HG03521 (cell line): Measurements from ENCODE around the gene ZNF608.
A peak's percentile ranks its signal among the peaks of the same experiment; 100 is the strongest.

Experiments used
- ATAC-seq: cut with Tn5 transposase; IDR thresholded peaks from one replicate; pipeline ENCODE4 v1.9.1; 2021; ENCODE audit warnings: mild to moderate bottlenecking, moderate library complexity; ENCODE audit not compliant: unreplicated experiment

ZNF608 gene

DNA sequence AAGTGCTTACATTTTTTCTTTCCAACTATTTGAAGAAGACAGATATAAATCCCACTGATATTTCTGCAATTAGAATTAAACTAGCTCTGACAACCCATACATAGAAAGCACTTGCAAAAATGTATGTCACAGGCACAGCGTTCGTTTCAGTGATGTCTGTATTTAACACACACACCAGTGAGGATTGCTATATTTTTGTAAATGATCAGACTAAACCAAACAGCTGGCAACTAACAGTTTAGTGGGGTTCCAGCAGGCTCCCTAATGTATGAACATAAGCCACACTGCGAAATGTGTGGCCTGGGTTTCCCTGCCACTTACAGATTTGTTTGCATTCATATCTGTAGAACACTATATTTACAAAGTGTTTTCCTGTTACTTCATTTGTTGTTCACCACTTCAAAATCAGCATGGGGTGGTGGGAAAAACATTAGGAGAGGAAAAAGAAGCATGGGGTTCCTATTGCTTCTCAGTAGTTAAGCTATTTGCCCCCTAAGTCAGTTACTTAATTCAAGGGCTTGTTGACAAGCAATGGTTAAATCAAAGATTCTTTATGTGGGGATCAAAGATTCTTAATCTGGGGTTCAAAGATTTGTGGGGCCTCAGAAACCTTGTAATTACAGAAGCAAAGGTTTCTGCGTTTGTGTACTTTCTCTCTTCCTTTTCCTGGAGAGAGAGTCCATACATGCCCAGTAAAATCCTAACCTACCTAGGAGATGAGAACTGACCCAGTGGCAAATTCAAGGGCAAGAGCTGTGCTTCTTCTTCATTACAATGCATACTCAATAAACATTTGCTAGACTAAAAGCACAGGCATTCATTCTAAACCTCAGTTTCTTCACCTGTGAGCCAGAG is 27.1 kb downstream of the ZNF608 start:
- ATAC-seq, result no peak

DNA sequence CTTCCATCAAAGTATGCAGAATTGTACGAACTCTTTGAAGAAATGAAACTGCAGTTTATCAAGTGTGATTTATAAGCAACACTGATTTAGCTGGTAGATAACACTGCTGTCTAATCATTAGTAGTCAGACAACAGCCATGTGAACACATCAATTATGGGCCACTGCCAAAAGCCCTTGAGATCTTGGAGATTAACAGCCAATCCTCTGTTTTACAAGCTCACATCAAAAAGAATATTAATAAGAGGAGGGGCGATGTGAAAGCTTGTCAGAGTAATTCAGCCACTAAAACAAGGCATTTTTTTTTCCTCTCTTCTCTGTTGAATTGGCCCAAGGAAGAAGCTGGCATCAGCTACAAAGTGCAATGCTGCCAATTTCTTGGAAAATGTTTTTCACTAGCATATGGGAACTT is 28.1 kb downstream of the ZNF608 start:
- no peak for ATAC-seq

DNA sequence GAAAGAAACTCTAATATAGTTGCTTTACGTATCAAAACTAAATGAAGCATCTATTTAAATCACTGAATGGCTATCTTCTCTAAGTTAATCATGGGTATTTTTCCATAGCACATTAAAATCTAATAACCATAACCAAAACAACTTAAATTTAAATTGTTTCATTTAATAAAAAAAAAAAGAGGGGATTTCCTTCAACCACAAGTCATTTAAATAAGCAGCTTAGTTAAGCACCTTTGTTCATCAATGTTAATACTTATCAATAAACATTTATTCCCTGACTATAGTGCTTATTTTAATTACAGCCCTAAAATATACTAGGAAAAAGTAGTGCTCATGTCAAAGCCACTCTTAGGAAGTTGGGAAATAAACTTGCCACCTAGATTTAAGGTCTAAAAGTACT is 30.3 kb downstream of the ZNF608 start:
- no peak for ATAC-seq

DNA sequence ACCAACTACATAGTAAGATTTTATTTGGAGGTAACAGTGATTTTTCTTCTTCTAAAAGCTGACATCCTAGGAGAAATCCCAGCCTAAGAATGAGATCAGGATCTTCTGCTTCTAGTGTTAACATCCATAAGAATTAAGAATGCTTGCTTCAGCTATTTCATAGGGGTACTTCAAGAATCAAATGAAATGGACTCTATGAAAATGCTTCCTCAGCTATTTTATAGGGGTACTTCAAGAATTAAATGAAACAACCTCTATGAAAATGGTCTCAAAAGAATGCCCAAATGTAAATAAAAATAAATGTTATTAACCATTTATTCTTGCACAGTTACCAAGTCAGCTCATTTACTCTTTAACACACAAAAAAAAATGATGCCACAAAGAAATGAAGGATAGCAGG is 31.5 kb downstream of the ZNF608 start:
- no peak for ATAC-seq

DNA sequence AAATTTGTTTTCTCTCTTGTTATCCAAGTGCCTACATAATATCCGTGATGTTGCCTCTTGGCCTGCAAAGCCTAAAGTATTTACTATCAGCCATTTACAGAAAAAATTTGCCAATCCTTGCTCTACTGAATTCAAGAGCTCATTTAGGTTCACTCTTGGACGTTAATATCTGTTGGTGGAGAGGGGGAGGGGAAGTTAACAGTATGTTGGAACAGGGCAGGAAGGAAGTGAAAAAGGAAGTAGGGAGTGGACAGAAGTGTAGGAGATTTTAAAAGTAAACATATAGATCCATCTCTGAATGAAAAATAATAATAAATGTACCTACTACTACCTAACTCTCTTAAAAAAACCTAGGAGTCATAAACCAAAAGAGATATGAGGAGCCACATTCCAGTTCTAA is 32.8 kb downstream of the ZNF608 start:
- ATAC-seq, result no peak

DNA sequence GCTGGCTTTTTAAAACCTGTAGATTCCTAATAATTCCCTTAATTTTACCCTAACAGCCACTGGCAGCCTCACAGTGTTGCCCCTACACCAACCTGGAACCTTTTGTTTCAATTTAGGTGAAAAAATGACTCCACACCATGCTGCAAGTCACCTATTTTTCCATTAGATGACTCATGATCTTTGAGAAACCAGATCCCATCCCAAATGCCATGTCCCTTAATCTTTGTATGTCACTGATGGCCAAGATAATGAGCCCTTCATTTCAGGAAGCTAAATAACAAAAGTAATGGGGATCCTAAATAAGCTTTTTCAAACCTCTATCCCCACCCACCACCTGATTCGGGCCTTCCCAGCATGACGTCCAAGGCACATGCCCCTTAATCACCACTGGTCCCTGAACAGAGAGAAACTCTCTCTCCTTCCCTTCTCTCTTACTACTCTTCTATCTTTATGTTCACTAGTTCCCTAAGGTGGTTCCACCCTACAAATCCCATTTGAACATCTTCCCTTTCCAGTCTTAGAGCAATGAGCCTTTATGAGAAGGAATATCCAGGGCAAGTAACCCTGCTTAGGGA is 33.6 kb downstream of the ZNF608 start:
- ATAC-seq, result no peak

DNA sequence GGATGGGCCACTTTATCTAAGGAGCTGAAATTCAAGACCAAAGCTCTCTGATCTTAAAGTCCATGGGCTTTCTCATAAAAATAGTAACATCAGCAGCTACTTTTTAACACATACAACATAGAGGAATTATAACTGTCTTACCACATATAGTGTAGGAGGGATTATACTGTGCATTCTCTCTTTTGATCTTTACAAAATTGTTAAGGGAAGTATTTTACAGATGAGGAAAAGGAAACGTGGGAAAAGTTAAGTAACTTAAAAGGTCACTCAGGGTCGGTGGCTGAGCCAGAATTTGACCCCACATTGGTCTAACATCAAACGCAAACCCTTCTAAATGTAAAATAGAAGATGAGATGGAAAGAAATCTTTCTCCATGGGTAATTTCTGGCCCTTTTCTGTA is 38.4 kb downstream of the ZNF608 start:
- ATAC-seq, result no peak

DNA sequence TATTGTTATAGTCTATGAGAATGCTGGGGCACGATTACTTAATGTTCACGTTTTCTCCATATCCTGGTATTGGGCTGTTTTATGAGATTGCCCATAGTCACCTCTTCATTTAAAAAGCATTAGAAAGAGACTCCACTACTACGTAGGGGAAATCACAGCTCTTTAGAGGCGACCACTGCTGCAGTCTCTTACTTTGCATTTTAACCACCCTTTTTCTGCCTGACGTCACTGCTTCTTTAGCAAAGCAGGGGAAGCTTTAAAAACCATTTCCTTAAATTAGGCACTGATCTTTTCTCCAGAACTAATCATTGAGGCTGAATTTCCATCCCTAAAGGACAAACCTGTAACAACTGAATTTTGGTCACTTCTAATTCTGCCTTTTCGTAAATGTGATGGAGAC is 38.9 kb downstream of the ZNF608 start:
- peak; percentile 35 for ATAC-seq

DNA sequence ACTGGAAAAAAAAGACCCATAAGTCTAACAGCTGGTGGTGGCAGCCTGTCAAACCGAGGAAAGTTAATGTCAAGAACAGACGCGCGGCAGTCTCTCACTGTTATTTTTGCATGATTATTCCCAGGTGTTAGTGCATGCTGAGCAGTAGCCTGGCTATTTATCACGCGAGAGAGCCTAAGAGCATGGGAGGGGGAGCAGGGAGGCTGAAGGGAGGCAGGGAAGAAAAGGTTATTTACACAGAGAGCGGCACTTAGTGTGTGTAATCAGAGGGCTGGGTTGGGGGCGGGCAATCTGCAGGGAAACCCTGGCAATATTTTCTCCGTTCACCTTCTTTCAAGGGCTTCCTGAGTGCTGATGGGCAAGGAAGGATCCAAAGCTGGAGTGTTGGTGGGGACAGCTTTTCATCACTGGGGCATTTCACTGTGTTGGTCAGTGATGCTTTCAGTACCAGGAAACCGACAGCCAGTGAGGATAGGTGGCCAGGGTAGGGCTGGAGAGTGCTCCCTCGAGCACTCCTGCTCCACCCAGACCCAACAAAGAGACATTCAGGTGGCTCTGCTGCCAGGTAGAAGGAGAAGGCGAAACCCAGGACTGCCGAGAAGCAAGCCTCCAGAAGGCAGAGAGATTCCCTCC is 39.6 kb downstream of the ZNF608 start:
- no peak for ATAC-seq

DNA sequence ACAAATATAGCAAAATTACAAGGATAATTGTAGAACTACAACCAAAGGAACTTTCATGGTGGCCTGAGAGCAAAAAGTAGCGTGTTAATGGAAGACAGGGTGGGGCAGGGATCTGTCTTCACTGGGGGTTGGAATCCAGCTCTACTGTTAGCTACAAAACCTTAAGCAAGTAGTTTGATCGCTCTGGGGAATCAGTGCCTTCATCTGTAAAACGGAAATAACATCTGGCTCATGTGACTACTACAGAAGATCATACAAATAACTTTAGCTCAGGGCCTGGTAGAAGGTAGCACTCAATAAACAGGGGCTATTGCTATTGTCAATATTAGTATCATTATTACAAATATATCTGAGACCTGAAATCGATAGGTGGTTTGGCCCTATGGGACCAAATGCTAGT is 40.4 kb downstream of the ZNF608 start:
- ATAC-seq, result no peak

DNA sequence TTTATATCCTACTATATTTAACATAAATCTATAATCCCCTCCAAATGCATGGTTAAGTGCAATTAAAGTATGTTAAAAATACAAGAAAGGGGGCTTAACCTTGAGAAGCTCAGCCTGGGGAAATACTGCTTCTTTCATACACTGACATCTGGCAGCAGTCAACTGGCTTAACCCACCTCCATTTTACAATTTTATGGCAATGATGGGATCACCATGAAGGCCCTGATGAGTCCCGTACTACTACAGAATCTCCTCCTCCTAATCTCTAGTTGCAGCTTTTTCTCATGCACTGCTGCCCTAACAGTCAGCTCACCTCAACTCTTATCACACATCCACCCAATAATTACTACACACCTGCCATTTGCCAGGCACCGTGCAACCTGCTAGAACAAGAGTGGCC is 40.9 kb downstream of the ZNF608 start:
- no peak for ATAC-seq

DNA sequence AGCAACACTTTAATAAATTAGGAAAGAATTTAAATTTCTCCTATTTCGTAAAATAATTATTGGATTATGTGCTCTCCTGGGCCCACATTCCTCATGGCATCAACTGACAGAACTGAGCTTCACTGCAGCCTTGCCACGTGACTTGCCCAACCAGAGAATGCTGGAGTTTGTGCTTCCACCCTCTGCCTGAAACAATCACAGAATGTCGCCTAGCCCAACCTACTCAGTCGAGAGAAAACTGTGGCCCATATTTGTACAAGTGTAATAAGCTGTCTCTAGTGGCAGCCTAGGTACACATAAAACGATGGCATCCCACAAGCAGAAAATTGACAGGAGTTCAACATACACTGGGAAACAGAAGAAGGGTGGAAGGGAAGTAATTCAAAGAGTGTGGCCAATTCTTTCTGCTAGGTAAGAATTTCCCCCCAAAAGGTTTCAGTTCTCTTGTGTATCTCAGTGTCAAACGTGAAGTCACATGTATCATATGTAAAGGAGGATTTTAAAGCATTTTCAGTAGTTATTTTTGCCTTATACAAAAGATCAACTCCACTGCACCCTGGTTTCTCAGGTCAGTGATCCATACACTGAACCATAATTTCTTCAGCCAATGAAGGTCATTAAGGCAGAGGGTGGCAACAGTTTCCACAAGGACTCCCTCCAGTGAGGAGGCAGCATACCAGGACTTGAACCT is 41.7 kb downstream of the ZNF608 start:
- ATAC-seq, result peak; percentile 73

DNA sequence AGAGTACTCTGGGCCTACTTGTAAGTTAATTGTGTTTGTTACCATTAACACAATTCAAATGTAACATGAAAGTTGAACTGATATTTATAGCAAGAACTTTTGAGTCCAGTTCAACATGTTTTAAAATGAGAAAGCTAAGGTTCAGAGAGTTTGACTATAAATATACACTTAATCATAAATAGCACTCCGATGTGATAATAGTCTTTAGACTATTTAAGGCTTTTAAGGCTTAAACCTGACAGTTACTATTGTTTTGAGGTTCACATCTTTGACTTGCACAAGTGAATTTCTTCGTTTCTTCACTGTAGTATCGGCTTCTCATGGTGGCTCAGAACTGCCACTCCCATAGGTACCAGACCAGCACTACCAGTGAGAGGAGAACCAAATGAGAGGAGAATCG is 42.4 kb downstream of the ZNF608 start:
- no peak for ATAC-seq

DNA sequence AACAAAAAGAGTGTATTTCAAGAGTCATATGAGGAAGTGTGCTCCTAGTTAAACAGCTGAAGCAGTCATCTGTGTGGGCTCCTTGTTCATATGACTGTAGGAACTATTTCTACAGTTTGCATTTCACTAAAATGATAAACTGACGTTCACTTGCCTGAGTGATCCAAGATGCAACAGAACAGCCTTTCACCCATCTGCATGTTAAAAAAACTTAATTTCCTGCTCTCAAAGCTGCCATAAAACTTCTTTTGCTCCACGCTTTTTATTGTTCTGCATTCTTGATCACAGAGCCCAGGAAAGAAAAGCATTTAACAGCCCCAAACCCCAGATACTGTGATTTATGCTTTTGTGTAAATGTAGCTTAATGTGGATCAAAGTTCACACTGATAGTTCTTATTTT is 43.9 kb downstream of the ZNF608 start:
- no peak for ATAC-seq

DNA sequence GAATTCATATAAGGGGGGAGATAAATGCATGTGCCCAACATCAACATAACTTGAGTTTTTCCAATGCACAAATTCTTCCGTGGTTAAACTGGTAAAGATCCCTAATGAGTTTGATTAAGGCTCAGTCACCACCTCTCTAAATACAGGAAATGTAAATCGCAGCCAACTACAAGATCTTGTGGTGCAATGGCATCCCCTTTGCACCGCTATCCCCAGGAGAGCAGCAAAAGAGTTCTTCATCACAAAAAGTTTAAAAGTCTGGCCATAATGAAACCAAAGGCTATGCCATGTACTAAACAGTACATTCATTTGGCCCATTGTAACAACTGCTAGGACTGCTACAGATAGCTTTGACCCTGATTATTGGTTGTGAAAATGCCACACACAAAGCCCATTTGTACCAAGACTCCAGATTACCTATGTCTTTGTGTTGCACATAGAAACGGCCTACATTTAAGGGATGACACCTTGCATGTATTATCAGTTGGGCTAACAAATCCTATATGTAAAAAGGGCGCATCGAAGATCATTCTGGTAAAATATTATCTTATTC is 44.5 kb downstream of the ZNF608 start:
- ATAC-seq, result no peak

DNA sequence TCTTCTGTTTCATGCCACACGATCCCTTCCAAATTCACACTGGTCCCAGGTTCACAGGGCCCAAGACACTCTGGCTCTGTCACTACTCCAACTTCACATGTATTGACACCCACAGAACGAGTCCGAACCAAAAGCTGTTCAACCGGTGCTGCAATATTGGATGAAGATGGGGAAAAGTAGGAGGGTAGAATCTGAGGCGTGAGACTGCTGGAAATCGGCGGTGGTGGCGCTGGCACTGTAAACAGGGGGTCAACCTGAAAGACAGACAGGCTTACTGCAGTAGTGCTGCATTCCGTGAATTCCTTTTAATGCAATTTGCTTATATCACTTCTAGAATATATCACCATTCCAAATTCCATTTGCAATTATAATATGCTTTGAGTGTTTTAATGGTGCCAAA is 45.4 kb downstream of the ZNF608 start:
- ATAC-seq, result no peak

DNA sequence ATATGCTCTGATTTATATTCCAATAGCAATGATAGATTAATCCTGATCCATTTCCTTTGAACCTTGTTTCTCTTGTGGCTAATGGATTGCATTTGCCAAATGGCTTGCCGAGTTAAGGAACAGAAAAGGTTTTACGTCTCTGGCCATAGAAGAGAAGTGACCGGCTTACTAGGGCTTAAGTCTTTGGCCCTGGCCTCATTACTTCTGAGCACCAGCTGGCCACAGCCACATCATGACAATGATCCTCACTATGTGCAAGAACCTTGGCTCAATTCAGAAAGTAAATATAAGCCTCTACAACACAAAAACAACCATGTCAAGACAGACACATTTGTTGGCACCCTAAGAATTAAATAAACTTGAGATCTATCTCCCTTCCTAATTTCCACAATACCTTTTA is 46.1 kb downstream of the ZNF608 start:
- ATAC-seq, result no peak

DNA sequence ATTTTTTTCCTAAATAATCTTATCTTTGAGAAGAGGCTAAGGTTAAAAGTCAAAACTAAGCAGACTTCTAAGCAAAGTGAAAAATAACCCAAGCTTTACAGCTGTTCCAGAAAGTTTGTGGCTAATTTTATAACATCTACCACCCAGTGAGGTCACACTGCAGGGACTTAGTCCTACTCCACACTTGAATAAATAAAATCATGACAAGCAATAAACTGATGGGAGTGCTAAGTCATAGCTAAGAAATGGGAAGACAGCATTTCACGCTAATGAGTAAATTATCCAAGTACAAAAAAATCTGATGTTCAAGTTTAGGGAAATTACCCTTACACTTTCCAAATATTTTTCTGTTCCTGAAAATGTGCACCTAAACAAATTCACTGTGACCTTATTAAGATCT is 47.7 kb downstream of the ZNF608 start:
- no peak for ATAC-seq

DNA sequence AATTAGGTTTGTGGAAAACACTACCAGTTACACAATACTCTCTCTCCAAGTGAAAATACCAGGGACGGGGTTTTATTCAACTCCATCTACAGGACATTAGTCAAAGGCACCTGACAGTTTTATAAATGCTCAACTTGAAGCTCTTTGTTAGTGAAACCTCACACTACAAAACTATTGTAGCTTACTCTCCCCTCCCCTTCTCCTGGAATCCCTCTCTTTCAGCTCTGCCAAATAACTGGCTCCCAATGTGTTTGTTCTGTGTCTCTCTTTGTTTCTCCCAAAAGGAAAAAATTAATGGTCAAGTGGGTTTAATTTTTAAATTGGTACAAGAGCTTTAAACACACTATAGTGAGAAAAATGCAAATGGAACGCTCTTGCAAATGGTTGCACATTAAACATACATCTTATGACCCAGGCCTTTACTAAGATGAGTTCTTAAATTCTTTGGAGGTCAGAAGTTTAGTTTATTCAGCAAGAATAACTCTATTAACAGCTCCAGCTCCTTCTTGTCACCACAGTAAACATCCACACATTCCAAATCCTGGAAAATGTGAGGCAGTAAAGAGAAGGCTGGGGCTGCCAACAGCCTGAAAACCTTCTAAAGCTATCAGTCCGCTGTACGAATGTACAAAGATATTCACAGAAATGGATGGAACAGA is 48.4 kb downstream of the ZNF608 start:
- ATAC-seq, result no peak

DNA sequence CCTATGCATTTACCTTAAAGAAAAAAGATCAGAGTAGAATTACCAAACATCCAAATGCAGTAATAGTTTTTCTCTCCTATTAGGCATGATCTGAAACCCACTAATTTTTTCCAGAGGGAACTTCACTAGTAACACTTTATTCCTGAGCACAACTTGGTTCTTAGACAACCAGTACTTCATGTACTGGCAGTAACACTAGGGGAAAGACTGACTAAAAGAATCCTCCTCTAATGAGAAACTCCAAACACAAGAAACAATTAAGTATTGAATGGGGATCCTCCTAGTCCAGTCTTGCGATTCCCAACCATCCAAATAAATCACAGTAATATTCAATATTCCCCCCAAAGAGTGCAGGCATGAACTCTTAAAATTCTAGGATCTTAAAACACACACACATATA is 48.9 kb downstream of the ZNF608 start:
- no peak for ATAC-seq

DNA sequence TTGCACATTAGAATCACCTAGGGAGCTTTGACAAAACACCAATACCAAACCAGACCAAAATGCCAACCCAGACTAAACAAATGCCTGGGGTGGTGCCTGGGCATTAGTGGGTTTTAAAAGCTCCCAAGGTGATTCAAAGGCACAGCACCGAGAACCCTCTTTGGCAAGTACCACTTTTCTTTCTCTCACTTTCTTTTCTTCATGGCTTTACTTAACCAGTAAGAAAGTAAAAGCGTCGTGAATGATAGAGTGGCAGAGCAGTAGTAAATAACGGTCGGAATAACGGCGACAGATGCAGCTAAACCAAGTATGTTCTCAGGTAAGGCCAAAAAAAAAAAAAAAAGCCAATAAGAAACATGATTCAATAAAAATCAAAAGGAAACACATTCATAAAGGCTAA is 49.5 kb downstream of the ZNF608 start:
- no peak for ATAC-seq
